Neural cell (in vitro differentiated cells): Measurements from ENCODE around the gene CCNT2. TPM values are rescaled to one million over a fixed set of nuclear protein-coding genes. Genes with fewer than 3 reads are reported as not detected.
A peak's percentile ranks its signal among the peaks of the same experiment; 100 is the strongest.

Experiments used
- H2AFZ ChIP-seq: fragments of 200-600, 300-800 bp; sonication (generic), shearing (Covaris generic); 2 replicates; pipeline ENCODE4 v1.6.0; 2014; ENCODE audit warnings: low read depth, mild to moderate bottlenecking, antibody characterized with exemption, low read length, moderate library complexity
- H3F3A ChIP-seq: fragments of 200-600 bp; shearing (Covaris generic); 2 replicates; pipeline ENCODE4 v1.6.1; 2016; ENCODE audit warnings: mild to moderate bottlenecking, moderate library complexity, mixed read lengths, antibody characterized with exemption, low read length; ENCODE audit not compliant: insufficient read depth, poor library complexity, severe bottlenecking
- H3K27ac ChIP-seq: fragments of 200-600, 300-800 bp; sonication (generic), shearing (Covaris generic); 2 replicates; pipeline ENCODE4 v1.5.1; 2014; ENCODE audit warnings: mild to moderate bottlenecking, low read length, moderate library complexity
- H3K27me3 ChIP-seq: fragments of 300-800, 200-600 bp; sonication (generic), shearing (Covaris generic); 2 replicates; pipeline ENCODE4 v1.6.0; 2014; ENCODE audit warnings: mild to moderate bottlenecking, low read depth, low read length, moderate library complexity; ENCODE audit not compliant: insufficient read depth
- H3K36me3 ChIP-seq: fragments of 300-800, 200-600 bp; sonication (generic), shearing (Covaris generic); 2 replicates; pipeline ENCODE4 v1.5.1; 2014; ENCODE audit warnings: mild to moderate bottlenecking, antibody characterized with exemption, low read length, moderate library complexity; ENCODE audit not compliant: insufficient read depth
- H3K4me2 ChIP-seq: fragments of 300-800, 200-600 bp; sonication (generic), shearing (Covaris generic); 2 replicates; pipeline ENCODE4 v1.6.0; 2014; ENCODE audit warnings: mild to moderate bottlenecking, low read length
- H3K4me3 ChIP-seq: fragments of 300-800, 200-600 bp; sonication (generic), shearing (Covaris generic); 2 replicates; pipeline ENCODE4 v1.5.1; 2014; ENCODE audit warnings: mild to moderate bottlenecking, low read length, moderate library complexity
- H3K79me2 ChIP-seq: fragments of 200-600 bp; shearing (Covaris generic); replicated peaks from 2 replicates; pipeline ENCODE4 v1.6.0; 2014; ENCODE audit warnings: mild to moderate bottlenecking, low read length, moderate library complexity; ENCODE audit not compliant: insufficient read depth
- H3K9ac ChIP-seq: fragments of 300-800, 200-600 bp; sonication (generic), shearing (Covaris generic); 2 replicates; pipeline ENCODE4 v1.6.1; 2016; ENCODE audit warnings: mild to moderate bottlenecking, low read length, mixed read lengths
- H3K9me2 ChIP-seq: fragments of 200-600 bp; shearing (Covaris generic); 2 replicates; pipeline ENCODE4 v1.6.1; 2016; ENCODE audit warnings: mild to moderate bottlenecking, low read length, mixed read lengths; ENCODE audit not compliant: insufficient read depth
- H3K9me3 ChIP-seq: fragments of 200-600, 300-800 bp; sonication (generic), shearing (Covaris generic); 2 replicates; pipeline ENCODE4 v1.6.1; 2016; ENCODE audit warnings: mild to moderate bottlenecking, mixed run types, low read length, moderate library complexity, mixed read lengths
- H4K20me1 ChIP-seq: fragments of 200-600 bp; shearing (Covaris generic); 2 replicates; pipeline ENCODE4 v1.6.1; 2016; ENCODE audit warnings: mild to moderate bottlenecking, mixed run types; ENCODE audit not compliant: insufficient read depth
- EP300 ChIP-seq: fragments of 450-650 bp; conservative IDR thresholded peaks from 2 replicates; pipeline ENCODE4 v1.6.1; 2014; ENCODE audit warnings: antibody characterized with exemption, mild to moderate bottlenecking, moderate library complexity; ENCODE audit not compliant: poor library complexity, severe bottlenecking
- EZH2 ChIP-seq: fragments of 200-600, 300-800 bp; shearing (Covaris generic), sonication (generic); IDR thresholded peaks from 2 replicates; pipeline ENCODE4 v1.6.1; 2014; ENCODE audit warnings: antibody characterized with exemption, low read length, borderline replicate concordance, mild to moderate bottlenecking; ENCODE audit not compliant: insufficient read depth, poor library complexity, severe bottlenecking
- MXI1 ChIP-seq: fragments of 450-650 bp; conservative IDR thresholded peaks from 2 replicates; pipeline ENCODE4 v1.6.1; 2014; ENCODE audit warnings: antibody characterized with exemption, mild to moderate bottlenecking; ENCODE audit not compliant: poor library complexity, severe bottlenecking
- POLR2AphosphoS5 ChIP-seq: IDR thresholded peaks from 2 replicates; pipeline ENCODE4 v1.6.1; 2012
- RAD21 ChIP-seq: fragments of 450-650 bp; conservative IDR thresholded peaks from 2 replicates; pipeline ENCODE4 v1.6.1; 2014; ENCODE audit warnings: antibody characterized with exemption, mild to moderate bottlenecking, moderate library complexity
- SMC3 ChIP-seq: fragments of 450-650 bp; conservative IDR thresholded peaks from 2 replicates; pipeline ENCODE4 v1.6.1; 2014; ENCODE audit warnings: antibody characterized with exemption, mild to moderate bottlenecking, moderate library complexity; ENCODE audit not compliant: poor library complexity
- TAF1 ChIP-seq: IDR thresholded peaks from 2 replicates; pipeline ENCODE4 v1.6.1; 2012; ENCODE audit warnings: low read depth
- polyA plus RNA-seq: library from polyadenylated mRNA; depleted of rRNA; stranded (reverse); fragments of >200 nt; gene quantifications from 2 replicates; pipeline ENCODE4 v1.2.3, GENCODE V29; 2014
- TF ChIP-seq, protein P1 (sequence below): IDR thresholded peaks from 2 replicates; pipeline ENCODE4 v1.6.1; 2012; ENCODE audit warnings: borderline replicate concordance
- TF ChIP-seq, protein P2 (sequence below): fragments of 450-650 bp; IDR thresholded peaks from 2 replicates; pipeline ENCODE4 v1.5.1; 2014; ENCODE audit warnings: antibody characterized with exemption, mild to moderate bottlenecking, moderate library complexity; ENCODE audit not compliant: poor library complexity, severe bottlenecking

Gene CCNT2
- polyA plus RNA-seq, 1 donor from 2014 or later, result 134 TPM

DNA sequence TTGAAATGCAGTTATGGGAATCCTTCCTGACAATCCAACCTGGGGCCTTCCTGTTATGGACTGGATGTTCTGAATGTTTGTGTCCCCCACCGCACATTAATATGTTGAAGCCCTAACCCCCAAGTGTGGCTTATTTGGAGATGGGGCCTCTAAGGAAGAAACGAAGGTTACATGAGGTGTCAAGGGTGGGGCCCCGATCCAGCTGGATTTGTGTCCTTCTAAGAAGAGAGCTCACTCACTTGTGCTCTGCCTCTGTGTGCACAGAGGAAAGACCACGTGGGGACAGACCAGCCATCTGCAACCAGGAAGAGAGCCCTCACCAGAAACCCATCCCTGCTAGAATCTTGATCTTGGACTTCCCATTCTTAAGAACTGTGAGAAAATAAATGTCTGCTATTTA is 84.2 kb downstream of the CCNT2 start:
- no peaks in the 10 kb centered on the region for H3F3A ChIP-seq
- TF ChIP-seq, protein P1, sequence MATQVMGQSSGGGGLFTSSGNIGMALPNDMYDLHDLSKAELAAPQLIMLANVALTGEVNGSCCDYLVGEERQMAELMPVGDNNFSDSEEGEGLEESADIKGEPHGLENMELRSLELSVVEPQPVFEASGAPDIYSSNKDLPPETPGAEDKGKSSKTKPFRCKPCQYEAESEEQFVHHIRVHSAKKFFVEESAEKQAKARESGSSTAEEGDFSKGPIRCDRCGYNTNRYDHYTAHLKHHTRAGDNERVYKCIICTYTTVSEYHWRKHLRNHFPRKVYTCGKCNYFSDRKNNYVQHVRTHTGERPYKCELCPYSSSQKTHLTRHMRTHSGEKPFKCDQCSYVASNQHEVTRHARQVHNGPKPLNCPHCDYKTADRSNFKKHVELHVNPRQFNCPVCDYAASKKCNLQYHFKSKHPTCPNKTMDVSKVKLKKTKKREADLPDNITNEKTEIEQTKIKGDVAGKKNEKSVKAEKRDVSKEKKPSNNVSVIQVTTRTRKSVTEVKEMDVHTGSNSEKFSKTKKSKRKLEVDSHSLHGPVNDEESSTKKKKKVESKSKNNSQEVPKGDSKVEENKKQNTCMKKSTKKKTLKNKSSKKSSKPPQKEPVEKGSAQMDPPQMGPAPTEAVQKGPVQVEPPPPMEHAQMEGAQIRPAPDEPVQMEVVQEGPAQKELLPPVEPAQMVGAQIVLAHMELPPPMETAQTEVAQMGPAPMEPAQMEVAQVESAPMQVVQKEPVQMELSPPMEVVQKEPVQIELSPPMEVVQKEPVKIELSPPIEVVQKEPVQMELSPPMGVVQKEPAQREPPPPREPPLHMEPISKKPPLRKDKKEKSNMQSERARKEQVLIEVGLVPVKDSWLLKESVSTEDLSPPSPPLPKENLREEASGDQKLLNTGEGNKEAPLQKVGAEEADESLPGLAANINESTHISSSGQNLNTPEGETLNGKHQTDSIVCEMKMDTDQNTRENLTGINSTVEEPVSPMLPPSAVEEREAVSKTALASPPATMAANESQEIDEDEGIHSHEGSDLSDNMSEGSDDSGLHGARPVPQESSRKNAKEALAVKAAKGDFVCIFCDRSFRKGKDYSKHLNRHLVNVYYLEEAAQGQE, result no peak
- no peak for TF ChIP-seq EP300
- TF ChIP-seq, protein P2, sequence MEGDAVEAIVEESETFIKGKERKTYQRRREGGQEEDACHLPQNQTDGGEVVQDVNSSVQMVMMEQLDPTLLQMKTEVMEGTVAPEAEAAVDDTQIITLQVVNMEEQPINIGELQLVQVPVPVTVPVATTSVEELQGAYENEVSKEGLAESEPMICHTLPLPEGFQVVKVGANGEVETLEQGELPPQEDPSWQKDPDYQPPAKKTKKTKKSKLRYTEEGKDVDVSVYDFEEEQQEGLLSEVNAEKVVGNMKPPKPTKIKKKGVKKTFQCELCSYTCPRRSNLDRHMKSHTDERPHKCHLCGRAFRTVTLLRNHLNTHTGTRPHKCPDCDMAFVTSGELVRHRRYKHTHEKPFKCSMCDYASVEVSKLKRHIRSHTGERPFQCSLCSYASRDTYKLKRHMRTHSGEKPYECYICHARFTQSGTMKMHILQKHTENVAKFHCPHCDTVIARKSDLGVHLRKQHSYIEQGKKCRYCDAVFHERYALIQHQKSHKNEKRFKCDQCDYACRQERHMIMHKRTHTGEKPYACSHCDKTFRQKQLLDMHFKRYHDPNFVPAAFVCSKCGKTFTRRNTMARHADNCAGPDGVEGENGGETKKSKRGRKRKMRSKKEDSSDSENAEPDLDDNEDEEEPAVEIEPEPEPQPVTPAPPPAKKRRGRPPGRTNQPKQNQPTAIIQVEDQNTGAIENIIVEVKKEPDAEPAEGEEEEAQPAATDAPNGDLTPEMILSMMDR, result no peak
- TF ChIP-seq RAD21, result no peak
- TF ChIP-seq EZH2, result no peak
- TF ChIP-seq MXI1, result no peak
- no peak for TF ChIP-seq POLR2AphosphoS5
- TF ChIP-seq TAF1, result no peak
- no peak for TF ChIP-seq SMC3
- no peak overlapping the region for H2AFZ ChIP-seq
- no peaks in the 10 kb centered on the region for H3K79me2 ChIP-seq
- no peaks in the 10 kb centered on the region for H3K9me2 ChIP-seq
- H4K20me1 ChIP-seq, result no peaks in the 10 kb centered on the region
- H3K27ac ChIP-seq, result no peak overlapping the region
- no peaks in the 10 kb centered on the region for H3K27me3 ChIP-seq
- H3K9me3 ChIP-seq, result no peaks in the 10 kb centered on the region
- no peak overlapping the region for H3K9ac ChIP-seq
- H3K4me2 ChIP-seq, result no peak overlapping the region
- H3K36me3 ChIP-seq, result no peaks in the 10 kb centered on the region
- H3K4me3 ChIP-seq, result no peak overlapping the region

DNA sequence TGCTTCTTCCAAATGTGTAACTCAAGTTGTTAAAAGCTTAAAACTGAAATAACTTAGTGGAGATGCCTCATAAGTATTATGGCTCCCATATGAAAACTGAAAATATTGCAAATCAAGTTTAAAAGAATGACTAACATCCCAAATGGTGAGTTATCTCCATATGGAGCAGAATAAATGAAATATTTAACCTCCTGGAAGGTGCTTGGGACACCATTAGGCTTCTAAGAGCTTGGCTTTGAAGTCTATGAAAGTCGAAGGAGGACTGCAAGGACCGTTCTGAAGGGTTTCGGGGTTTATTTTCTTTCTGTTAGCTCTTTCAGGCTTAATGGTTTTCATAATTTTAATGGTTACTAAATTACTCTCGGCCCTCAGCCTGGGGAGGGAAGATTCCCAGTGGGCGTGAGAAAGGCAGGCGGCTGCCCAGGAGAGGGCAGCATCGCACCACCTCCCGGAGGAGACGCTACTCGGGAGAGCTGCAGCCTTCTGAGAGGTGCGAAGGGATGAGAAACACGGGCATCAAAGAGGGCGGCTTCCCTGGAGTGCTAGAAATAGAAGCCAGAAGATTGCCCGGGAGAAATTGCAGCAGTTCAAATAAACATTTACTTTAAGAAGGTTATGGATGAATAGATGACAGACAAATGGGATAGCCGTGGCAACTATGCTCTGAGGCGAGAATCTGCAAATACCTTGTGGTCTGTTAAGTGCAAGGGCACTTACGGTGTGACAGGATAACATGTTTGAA is 85.6 kb downstream of the CCNT2 start:
- H3K9ac ChIP-seq, result no peak overlapping the region
- TF ChIP-seq, protein P1, result peak; percentile 67
- TF ChIP-seq EP300 (peak; percentile 34), MXI1 (no peak), SMC3 (peak; percentile 98), RAD21 (peak; percentile 99), POLR2AphosphoS5 (peak; percentile 52), EZH2 (no peak)
- TF ChIP-seq, protein P2, result peak; percentile 96
- no peak overlapping the region for H3K27ac ChIP-seq
- no peak overlapping the region for H3K4me2 ChIP-seq
- H3K79me2 ChIP-seq, result no peaks in the 10 kb centered on the region
- H3K27me3 ChIP-seq, result no peaks in the 10 kb centered on the region
- H3K9me3 ChIP-seq, result no peaks in the 10 kb centered on the region
- no peaks in the 10 kb centered on the region for H3K36me3 ChIP-seq
- no peak overlapping the region for H2AFZ ChIP-seq
- H4K20me1 ChIP-seq, result no peaks in the 10 kb centered on the region
- H3K4me3 ChIP-seq, result peak overlapping the region; percentile 9
- no peaks in the 10 kb centered on the region for H3F3A ChIP-seq
- H3K9me2 ChIP-seq, result no peaks in the 10 kb centered on the region
